HG02981 (cell line): ENCODE measurements around the gene ANK2.

Experiments used
- ATAC-seq: cut with Tn5 transposase; IDR thresholded peaks from one replicate; pipeline ENCODE4 v1.9.1; 2021; ENCODE audit warnings: mild to moderate bottlenecking, moderate library complexity; ENCODE audit not compliant: unreplicated experiment

Gene ANK2

DNA sequence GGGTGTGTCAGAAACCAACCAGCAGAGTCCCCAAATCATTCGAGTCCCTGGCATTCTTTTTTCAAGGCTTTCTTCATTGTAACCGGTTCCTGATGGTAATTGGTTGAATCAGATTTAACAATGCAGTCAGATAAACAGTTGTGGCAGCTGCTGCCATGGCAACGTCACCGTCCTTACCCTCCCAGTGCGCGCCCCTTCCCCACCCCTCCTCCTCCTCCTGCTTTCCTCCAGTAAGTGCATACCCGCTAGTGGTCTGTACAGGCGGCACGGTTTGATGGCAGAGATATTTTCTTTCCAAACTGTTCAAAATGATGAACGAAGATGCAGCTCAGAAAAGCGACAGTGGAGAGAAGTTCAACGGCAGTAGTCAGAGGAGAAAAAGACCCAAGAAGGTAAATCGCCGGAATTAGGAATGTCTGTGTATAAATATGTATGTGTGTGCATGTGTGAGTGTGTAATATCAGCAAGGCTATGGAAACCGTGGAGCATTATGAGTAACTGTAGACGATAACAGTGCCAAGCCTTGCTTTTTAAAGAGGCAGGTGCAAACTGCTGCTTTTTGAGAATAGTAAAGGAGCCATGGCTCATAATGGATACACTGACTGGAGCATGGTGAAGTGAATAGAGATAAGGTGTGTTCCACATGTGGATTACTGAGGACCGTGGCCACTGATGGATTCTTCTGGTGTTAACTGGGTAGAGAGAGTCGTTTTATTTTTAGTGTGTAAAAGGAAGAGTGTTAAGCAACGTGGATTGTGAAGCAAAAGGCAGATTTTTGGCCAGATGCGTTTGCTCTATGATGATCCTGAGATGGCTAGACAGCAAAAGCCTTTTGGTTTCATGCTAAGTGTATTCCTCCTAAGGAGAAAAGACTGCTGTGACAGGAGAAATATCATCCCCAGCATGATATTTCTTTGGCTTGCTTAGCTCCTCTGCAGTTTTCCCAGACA, at the start of gene ANK2:
TSS of gene ANK2 (plus strand) at position 233 of the 950 bp plus-strand sequence. CDS start at position 309, 76 bp downstream.
- no peak for ATAC-seq

GRCh38 chr4:113003841-113004240, 45.6 kb upstream of the ANK2 start:
- ATAC-seq, result no peak

DNA sequence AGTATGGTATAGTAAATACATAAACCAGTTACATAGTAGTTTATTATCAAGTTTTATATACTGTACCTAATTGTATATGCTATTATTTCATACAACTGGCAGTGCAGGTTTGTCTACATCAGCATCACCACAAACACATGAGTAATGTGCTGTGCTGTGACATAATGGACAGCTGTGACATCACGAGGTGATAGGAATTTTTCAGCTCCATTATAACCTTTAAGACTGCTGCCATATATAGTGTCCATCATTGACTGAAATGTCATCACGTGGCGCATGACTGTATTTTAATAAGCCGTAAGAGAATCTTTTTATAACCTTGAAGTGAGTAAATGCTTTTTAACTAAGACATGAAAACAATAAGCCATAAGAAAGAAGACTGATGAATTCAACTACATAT, 44.8 kb upstream of the ANK2 start:
- no peak for ATAC-seq

DNA sequence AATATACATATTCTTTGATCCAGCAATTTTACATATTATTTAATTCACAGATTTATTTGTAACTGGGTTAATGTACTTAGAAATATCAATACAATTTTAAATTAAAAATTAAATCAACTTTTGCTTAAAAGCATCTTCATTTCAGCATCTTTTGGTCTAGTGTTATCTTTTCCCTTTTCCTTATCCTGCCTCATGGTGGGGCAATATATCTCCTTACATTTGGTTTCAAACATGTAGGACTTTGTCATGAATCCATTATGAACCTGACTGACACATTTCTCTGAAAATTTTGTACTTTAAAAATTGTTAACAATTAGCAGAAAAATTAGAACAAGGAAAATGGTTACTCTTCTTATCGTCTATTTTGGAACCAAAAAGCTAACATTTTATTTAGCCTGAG, 42.8 kb upstream of the ANK2 start:
- no peak for ATAC-seq

DNA sequence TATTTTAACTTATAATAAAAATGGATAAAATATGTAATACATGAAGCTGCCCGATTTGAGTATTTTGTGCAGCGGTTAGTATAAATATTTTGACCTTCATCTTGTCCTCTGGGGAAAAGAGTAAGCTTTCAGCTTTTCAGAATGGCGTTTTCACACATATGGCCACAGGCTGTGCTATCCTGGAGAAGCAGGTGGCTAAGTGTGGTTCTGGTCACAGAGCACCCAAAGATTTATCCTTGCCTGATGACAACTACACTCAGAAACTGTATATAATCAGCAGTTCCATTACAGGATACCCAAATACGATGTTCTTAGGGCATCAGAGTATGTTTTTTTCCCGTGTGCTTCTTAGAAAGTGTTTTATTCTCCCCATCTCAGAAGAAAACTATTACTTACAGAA, 42.3 kb upstream of the ANK2 start:
- no peak for ATAC-seq

DNA sequence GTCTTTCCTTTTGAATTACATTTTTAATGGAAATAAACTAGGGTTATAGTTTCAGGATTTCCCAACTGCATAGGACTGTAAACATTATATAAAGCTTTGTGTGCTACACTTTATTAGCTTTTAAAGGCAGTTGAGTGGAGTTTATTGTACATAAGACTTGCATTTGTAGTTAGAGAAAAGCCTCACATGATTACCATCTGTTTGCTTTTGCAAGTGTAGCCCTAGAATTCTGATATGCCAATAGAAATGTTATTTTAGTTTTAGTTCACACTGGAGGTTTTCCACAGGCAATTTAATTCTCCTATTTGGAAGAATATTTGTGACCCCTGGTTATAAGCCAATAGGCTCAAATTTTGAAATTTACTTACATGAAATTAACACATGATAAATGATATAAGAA, 41.3 kb upstream of the ANK2 start:
- no peak for ATAC-seq

DNA sequence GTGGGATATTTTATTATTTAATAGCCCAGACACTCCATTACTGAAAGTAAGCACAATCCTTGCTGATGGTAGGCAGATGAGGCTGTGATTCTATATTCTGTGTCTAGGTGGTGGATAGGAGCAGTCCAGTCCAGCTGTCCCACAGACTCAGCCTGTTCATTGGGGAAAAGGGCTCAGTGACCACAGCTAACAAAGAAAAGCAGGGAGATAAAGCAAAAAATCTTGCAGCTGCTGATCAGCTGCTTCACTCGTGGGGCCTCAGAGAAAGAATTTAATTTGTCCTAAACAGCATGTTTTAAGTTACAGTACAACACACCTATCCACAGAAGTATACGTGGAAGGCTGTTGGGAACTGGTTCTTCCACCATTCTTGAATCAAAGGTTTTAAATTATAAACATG, 40.7 kb upstream of the ANK2 start:
- ATAC-seq, result no peak

- no peak for ATAC-seq
These were observed 40.0 kb upstream of the ANK2 start for GRCh38 chr4:113009461-113009860.

DNA sequence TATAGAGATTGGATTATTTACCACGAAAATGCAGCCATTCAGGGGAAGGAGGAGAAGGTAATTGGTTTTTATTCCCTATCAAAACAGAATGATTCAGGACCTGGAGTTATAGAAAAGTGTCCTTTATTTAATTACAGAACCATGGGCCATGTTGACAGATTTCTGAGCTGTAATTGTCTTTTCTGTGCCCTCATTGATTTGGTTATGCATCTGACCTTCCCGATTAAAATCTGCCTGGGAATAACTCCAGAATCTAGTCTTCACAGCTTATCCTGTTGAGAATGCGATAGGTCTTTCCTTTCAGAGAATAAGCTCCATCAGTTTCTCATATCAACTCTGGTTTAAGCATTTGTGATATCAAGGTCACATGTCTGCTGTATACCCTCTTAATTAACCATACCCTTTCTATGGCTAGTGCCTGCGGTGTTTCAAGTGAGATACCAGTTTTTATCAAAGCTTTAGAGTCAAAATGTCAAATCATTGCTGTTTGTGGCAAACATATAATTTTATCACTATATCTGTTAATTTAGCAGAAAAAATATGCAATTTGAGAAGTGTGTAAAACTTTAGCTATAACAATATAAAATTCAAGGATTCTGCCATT, 37.2 kb upstream of the ANK2 start:
- ATAC-seq, result no peak

DNA sequence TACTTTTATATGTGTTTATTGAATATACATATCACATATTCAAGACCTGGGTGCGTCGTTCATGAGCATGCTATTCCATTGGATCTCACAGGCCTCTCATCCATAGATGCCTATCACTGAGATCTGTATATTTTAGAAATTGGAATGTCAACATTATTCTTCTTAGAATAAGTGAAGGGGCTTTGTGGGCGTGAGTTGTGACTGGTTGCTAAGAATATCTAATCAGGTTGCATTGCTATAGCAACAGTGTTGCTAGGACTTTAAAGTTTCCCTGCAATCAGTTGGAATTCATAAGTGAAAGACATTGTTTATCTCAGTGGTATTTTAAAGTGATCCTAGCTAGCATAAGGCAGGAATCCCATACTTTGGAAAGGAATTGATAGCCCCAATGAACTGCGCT, 36.7 kb upstream of the ANK2 start:
- no peak for ATAC-seq

- ATAC-seq, result no peak
These were observed 35.7 kb upstream of the ANK2 start for GRCh38 chr4:113013751-113014150.

DNA sequence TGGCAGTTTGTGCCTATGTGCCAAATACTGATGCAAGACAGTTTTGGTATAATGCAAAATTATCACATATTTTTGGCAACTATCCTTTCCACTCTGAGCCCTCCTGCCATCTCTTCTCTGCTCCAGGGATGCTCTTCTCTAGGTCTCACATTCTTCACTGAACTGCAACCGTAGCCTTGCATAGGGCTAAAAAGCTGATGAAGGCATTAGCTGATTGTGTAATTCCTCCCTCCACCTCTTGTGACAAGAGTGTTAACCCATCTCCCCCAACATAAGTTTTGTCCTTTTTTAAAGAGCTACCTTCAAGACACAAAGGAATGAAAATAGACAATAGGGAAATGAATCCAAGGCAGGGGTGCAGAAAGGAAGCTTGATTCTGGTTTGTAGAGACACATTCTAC, 33.1 kb upstream of the ANK2 start:
- ATAC-seq, result no peak

- ATAC-seq, result no peak
These were observed 28.5 kb upstream of the ANK2 start for GRCh38 chr4:113020966-113021365.

- ATAC-seq, result no peak
These were observed 25.1 kb upstream of the ANK2 start for GRCh38 chr4:113024388-113024787.

DNA sequence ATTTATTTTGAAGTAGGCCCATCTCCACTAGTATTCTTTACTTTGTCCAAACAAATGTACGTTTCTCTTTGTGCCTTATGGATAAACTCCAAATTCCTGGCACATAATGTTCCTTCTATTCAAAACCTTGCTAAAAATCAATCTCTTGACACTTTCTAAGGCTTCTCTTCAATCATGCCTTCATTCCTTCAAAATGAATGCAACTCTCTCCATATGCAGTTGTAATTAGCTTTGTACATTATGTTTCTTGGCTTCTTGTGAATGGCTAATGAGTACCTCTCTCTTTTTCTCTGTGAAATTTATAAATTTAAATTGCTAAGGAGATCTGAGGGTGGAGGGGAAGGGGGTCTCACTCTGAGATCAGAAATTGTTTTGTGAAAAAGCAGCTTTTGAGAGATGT, 24.0 kb upstream of the ANK2 start:
- no peak for ATAC-seq

DNA sequence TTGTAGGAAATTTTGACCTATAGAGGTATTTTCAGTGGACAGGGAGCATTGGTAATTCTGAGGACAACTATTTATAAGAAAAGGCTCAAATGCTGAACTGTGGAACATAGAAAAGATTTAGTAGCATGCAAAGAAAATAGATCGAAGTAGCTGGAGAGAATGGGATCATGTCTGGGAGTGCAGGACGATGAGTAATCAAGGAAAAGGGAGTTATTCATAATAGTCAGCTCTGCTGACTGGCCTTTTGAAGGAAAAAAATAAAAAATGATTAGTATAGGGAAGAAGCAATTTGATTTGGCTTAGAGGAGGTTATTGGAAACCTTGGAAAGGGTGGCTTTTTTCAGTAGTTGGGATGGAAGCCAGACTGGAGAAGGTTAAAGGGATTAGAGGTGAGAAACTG, 22.9 kb upstream of the ANK2 start:
- no peak for ATAC-seq

- no peak for ATAC-seq
These were observed 21.4 kb upstream of the ANK2 start for GRCh38 chr4:113028074-113028473.

GRCh38 chr4:113031212-113031611, 18.2 kb upstream of the ANK2 start:
- no peak for ATAC-seq

DNA sequence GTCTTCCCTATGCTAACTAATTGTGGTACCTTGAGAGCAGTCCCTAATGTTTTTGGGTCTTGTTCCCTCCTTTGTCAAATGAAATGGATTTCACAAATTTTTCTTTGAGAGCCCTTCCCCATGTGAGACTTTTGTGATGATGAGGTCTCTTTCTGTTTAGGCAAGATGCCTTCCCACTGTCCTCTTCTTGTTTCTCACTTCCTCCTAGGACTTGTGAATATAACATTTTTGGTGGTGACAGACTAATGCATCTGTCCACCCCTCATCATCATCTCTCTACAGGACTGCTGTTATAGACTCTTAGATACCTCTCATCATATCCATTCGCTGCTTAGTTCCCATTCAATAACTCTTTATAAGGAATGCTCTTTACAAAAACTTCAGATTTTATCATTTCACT, 8.7 kb upstream of the ANK2 start:
- peak; percentile 51 for ATAC-seq

DNA sequence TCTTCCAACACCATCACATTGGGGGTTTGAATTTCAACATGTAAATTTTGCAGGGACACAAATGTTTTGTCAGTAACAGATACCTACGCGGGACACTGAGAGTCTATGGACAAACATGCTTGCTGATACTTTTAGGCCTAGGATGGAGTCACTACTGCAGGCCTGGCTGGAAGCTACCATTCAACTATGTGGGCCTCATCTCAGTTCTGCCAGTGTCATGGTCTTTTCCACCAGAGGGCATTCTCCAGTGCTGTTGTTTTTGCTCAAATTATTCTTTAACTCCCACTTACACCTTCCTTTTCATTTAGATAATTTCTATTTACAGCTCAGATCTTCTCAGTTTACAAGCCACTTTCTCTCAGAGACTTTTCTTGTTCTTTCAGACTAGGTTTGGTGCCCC, 7.0 kb upstream of the ANK2 start:
- no peak for ATAC-seq

DNA sequence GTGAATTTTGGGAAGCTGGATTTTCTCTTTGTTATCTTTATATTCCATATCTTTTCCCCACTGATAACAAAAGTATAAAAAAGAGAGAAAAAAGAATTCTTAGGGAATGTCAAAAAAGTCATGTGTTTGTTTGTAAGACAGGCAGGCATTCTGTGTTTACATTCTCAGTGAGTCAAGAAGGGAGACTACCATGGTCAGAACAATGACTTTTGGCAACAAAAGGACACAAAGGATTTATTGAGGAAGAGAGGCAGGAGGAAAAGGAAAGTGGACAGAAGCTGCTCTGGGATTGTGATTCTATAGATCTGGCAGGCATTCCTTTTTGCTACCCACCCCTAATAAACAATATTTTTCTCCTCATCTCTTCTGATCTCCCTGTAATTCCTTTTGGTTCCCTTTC, 5.9 kb upstream of the ANK2 start:
- ATAC-seq, result no peak

DNA sequence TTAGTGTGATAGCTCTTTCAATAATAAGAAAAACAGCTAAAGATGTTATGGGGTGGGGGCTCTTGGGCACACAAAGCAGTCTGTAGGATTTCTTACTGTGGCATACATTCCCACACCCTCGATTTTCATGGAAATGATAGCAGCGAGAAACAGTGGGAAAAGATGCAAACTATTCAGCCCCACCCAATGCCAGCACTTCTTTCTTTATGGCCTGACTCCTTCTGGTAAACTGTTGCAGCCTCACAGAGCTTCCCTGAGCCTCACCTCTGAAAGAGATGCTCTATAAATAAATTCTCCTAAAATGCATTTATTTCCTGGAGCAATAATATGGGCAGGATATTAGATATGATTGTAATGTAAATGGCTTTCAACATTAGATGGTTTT, 910 bp downstream of the ANK2 start:
- ATAC-seq, result no peak
